Natural killer cell treated with Interleukin-12 subunit alpha and Interleukin-12 subunit beta and Interleukin-15 and Interleukin-18, amount 100 ng/mL, for 72 hours (primary cell): ENCODE data around the gene ULK4. TPM values are rescaled to one million over a fixed set of nuclear protein-coding genes. Genes with fewer than 3 reads are reported as not detected.

Experiments used
- ATAC-seq, 2 donors: fragments of 150-1000 bp; cut with Tn5 transposase in 1 of 2; sonication (Bioruptor Pico), chemical (Tn5 transposase) in 1 of 2; 2 replicates each; pipeline ENCODE4 v1.10.0; 2021
- DNase-seq: peaks from one replicate; pipeline ENCODE4 v3.0.0; 2022; ENCODE audit warnings: low spot score
- H3K27ac Mint-ChIP-seq, 2 donors: 1 replicate in 1 of 2; 2 replicates in 1 of 2; pipeline ENCODE4 v1.8.0; 2022; ENCODE audit warnings: mixed read lengths in 2 of 2, mild to moderate bottlenecking in 1 of 2, moderate library complexity in 1 of 2
- H3K27me3 Mint-ChIP-seq, 2 donors: 1 replicate in 1 of 2; 2 replicates in 1 of 2; pipeline ENCODE4 v1.8.0; 2022; ENCODE audit warnings: mixed read lengths in 2 of 2
- H3K36me3 Mint-ChIP-seq: one replicate; pipeline ENCODE4 v1.8.0; 2022; ENCODE audit warnings: mixed read lengths
- H3K4me1 Mint-ChIP-seq, 2 donors: 1 replicate in 1 of 2; 2 replicates in 1 of 2; pipeline ENCODE4 v1.8.0; 2022; ENCODE audit warnings: low read depth in 2 of 2, mixed read lengths in 2 of 2, mild to moderate bottlenecking in 1 of 2
- H3K4me3 Mint-ChIP-seq: one replicate; pipeline ENCODE4 v1.8.0; 2022; ENCODE audit warnings: mixed read lengths
- H3K9me3 Mint-ChIP-seq: 2 replicates; pipeline ENCODE4 v1.8.0; 2022; ENCODE audit warnings: mixed read lengths
- total RNA-seq, 2 donors: library from RNA; stranded (reverse); gene quantifications; one replicate each; pipeline ENCODE4 v1.2.3, GENCODE V29; 2022

The ULK4 gene
- total RNA-seq, 2 donors from 2014 or later: 11.1 to 29.9 TPM

DNA sequence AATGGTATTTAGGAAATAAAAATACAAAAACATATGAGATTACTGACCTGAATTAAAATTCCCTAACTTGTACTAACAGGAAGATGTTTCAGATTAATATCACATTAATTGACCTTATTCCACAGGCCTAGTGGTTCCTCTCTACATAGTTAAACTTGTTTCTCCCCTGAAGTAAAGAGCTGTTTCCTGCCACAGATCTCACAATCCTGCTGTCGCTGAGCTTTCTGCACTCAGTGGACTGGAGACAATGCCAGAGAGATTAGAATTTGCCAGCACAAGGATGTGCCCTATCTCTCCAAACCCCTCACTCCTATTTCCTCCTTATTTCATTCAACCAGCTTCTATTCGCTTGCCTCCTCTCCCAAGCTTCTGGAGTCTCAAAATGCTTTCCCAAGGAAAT lies 632.0 kb downstream of the ULK4 start:
- ATAC-seq: no peak
- peaks cover 0 to 2% of the 10 kb centered on the region in 2 donors for H3K27me3 Mint-ChIP-seq
- H3K4me1 Mint-ChIP-seq: no peaks in the 10 kb centered on the region
- H3K27ac Mint-ChIP-seq: no peak overlapping the region
- H3K4me3 Mint-ChIP-seq: no peak overlapping the region
- no peaks in the 10 kb centered on the region for H3K36me3 Mint-ChIP-seq
- DNase-seq: no peak
- no peaks in the 10 kb centered on the region for H3K9me3 Mint-ChIP-seq

GRCh38 chr3:41328926-41329325 lies 633.0 kb downstream of the ULK4 start:
- H3K4me3 Mint-ChIP-seq: no peak overlapping the region
- ATAC-seq (no peak), DNase-seq (no peak)
- H3K4me1 Mint-ChIP-seq: no peaks in the 10 kb centered on the region
- no peak overlapping the region for H3K27ac Mint-ChIP-seq
- peaks cover 0 to 2% of the 10 kb centered on the region in 2 donors for H3K27me3 Mint-ChIP-seq
- no peaks in the 10 kb centered on the region for H3K9me3 Mint-ChIP-seq
- no peaks in the 10 kb centered on the region for H3K36me3 Mint-ChIP-seq

DNA sequence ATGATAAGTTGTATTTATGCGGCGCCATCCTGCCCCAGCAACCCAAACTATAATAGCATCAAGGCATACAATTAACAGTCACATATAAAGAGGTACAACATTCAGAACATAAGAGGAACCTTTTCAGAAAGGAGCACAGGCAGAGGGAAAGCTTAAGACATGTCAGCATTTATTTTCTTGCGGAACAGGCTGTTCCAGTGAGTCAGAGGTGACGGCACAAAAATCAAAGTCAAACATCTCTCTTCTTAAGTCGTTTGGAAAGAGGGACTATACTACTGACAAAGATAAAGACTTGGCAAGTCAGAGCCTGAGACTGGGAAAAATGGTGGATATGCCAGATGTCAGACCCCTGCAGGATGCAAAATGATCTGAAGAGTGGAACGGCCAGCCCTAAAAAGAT lies 634.2 kb downstream of the ULK4 start:
- no peak overlapping the region for H3K27ac Mint-ChIP-seq
- no peak overlapping the region for H3K4me3 Mint-ChIP-seq
- no peaks in the 10 kb centered on the region for H3K9me3 Mint-ChIP-seq
- ATAC-seq: no peak
- peaks cover 0 to 2% of the 10 kb centered on the region in 2 donors for H3K27me3 Mint-ChIP-seq
- no peaks in the 10 kb centered on the region for H3K36me3 Mint-ChIP-seq
- no peaks in the 10 kb centered on the region for H3K4me1 Mint-ChIP-seq
- no peak for DNase-seq

- H3K27ac Mint-ChIP-seq: no peak overlapping the region
- no peaks in the 10 kb centered on the region for H3K36me3 Mint-ChIP-seq
- no peaks in the 10 kb centered on the region for H3K9me3 Mint-ChIP-seq
- no peak overlapping the region for H3K4me3 Mint-ChIP-seq
- no peaks in the 10 kb centered on the region for H3K4me1 Mint-ChIP-seq
- no peak for DNase-seq
- ATAC-seq: no peak
- peaks cover 0 to 2% of the 10 kb centered on the region in 2 donors for H3K27me3 Mint-ChIP-seq
Measured at GRCh38 chr3:41324156-41324475, 637.8 kb downstream of the ULK4 start.

DNA sequence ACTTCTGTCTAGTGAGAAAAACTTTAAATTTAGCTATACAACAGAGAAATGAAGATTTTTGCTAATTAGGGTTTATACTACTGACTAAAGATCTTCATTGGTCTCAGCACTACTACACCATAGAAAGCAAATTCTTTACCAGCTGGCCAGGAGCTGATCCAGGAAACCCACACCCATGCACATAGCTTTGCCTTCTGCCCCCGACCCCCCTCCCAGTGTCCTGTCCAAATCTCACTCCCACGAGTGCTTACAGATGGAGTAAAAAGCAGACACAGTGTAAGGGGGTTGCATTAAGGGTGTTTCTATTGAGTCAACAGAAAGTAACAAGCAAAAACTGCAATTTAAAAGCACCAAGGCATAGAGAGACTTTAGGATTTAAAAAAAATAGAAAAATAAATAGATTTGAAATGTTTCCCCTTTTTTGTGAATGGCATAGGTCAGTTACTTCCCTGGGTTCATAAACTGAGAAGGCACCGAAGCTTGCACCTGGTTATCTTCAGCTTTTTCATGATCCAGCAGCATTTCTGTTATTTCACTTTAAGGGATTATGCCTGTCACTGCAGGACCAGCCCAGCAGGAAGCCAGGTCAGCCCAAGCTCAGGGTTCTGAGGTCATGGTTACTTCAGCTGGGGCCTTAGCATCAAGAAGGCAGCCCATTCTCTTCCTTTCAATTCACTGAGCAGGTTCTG lies 638.3 kb downstream of the ULK4 start:
- DNase-seq (no peak), ATAC-seq (no peak)
- peaks cover 0 to 2% of the 10 kb centered on the region in 2 donors for H3K27me3 Mint-ChIP-seq
- H3K9me3 Mint-ChIP-seq: no peaks in the 10 kb centered on the region
- no peaks in the 10 kb centered on the region for H3K4me1 Mint-ChIP-seq
- H3K27ac Mint-ChIP-seq: no peak overlapping the region
- no peaks in the 10 kb centered on the region for H3K36me3 Mint-ChIP-seq
- H3K4me3 Mint-ChIP-seq: no peak overlapping the region

DNA sequence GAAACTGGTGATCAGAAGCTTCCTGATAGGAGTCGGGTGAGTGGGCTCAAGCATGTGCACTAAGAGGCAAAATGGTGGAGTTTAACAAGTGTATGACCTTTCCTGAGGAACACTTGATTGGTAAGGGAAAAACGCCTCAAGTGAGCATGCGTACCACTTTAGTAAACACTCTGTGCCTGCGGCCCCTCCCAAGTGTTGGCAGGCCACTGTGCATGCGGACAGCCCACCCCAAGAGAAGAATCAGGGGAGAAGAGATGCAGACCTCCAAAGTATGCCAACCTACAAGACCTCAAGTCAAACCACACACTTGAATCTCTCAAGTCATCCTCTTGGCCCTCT lies 640.3 kb downstream of the ULK4 start:
- Mint-ChIP-seq H3K36me3 (no peaks in the 10 kb centered on the region), H3K27me3 (no peaks in the 10 kb centered on the region), H3K9me3 (no peaks in the 10 kb centered on the region), H3K4me3 (no peak overlapping the region), H3K27ac (no peak overlapping the region), H3K4me1 (no peaks in the 10 kb centered on the region)
- DNase-seq: no peak
- ATAC-seq: no peak

DNA sequence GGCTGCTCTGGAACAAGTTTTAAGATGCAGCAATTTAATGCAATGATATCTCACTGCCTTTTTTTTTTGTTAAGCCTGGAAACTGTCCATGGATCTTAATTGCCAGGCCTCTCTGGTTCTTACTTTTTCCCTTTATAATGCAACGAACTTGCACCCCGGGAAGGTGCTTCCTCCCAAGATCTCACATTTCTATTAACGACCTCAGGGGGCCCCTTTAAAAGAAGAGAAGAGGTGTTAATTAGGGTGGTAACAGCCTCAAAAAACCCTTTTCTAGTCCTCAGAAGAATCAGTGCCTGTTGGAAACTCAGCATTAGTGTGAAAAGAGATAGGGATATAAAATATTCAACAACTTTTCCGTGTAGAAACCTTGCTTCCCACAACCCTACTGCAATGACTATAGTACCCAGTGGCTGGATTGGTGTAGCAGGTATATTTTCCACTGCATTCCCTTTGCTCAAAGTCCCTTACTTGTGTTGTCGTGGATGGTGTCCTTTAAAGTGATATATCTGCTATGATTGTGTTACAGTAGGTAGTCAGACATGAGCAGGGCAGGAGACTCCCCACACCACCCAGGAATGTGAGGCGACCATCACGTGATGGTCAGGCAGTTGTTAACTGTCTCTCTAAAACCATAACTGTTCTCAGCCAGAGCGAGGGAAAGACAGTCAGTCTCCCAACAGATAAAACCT lies 640.8 kb downstream of the ULK4 start:
- no peaks in the 10 kb centered on the region for H3K4me1 Mint-ChIP-seq
- no peaks in the 10 kb centered on the region for H3K36me3 Mint-ChIP-seq
- H3K4me3 Mint-ChIP-seq: no peak overlapping the region
- ATAC-seq (no peak), DNase-seq (no peak)
- H3K27me3 Mint-ChIP-seq: no peaks in the 10 kb centered on the region
- no peak overlapping the region for H3K27ac Mint-ChIP-seq
- no peaks in the 10 kb centered on the region for H3K9me3 Mint-ChIP-seq

DNA sequence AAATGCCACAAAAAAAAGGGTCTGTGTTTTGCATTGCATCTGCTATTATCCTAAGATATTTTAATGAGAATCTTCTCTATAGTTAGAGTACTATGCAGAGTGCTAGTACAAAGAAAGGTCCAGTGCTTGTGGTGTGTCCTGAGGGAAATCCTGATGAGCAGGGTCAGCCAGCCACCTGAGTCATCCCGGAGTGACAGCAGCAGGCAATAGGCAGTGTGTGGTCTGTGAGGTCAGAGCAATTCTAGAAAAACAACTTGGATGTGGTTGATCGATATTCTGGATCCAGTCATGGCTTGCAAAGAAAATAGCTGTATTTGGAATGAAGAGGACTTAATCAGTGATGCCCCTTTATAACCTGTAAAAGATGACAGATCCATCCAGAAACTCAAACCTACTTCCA lies 643.4 kb downstream of the ULK4 start:
- Mint-ChIP-seq H3K36me3 (no peaks in the 10 kb centered on the region), H3K27me3 (no peaks in the 10 kb centered on the region), H3K4me1 (no peaks in the 10 kb centered on the region), H3K9me3 (no peaks in the 10 kb centered on the region), H3K27ac (no peak overlapping the region), H3K4me3 (no peak overlapping the region)
- DNase-seq (no peak), ATAC-seq (no peak)

DNA sequence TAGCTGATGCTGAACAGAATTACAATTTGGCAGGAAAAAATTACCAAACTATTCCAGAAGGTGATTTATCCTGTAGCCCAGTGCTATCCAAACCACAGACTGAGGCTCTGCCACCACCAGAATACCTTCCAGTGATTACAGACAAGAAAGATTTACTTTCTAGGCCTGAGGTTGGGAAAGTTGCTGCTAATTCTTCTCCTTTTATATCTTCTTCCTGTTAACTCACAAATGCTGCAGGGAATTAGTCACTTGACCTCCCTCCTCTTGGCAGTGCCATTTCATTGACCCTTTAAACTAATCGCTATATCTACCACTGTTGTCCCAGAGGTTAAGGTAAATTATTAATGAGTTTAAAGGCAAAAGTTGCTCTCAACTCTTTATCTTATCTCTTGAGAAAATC lies 644.2 kb downstream of the ULK4 start:
- no peaks in the 10 kb centered on the region for H3K4me1 Mint-ChIP-seq
- no peaks in the 10 kb centered on the region for H3K27me3 Mint-ChIP-seq
- H3K27ac Mint-ChIP-seq: no peak overlapping the region
- ATAC-seq (no peak), DNase-seq (no peak)
- no peaks in the 10 kb centered on the region for H3K9me3 Mint-ChIP-seq
- H3K36me3 Mint-ChIP-seq: no peaks in the 10 kb centered on the region
- no peak overlapping the region for H3K4me3 Mint-ChIP-seq

DNA sequence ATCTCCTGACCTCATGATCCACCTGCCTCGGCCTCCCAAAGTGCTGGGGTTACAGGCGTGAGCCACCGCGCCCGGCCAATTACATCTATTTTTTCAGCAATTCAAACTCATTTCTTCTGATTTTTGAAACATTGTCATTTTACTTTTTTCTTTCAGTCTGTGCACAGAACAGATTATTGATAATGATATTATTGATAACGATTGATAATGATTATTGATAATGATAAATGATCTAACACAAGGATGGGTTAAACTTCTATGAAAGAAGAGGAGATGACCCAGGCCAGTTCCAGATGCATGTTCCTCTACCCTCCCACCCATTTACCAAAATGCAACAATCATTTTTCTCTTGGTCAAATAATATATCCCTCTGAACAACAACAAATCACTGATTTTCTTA lies 644.6 kb downstream of the ULK4 start:
- ATAC-seq: no peak
- Mint-ChIP-seq H3K36me3 (no peaks in the 10 kb centered on the region), H3K4me1 (no peaks in the 10 kb centered on the region), H3K27me3 (no peaks in the 10 kb centered on the region), H3K4me3 (no peak overlapping the region), H3K27ac (no peak overlapping the region), H3K9me3 (no peaks in the 10 kb centered on the region)
- no peak for DNase-seq

- DNase-seq (no peak), ATAC-seq (no peak)
- no peaks in the 10 kb centered on the region for H3K9me3 Mint-ChIP-seq
- H3K27ac Mint-ChIP-seq: no peak overlapping the region
- no peak overlapping the region for H3K4me3 Mint-ChIP-seq
- H3K27me3 Mint-ChIP-seq: no peaks in the 10 kb centered on the region
- H3K4me1 Mint-ChIP-seq: no peaks in the 10 kb centered on the region
- H3K36me3 Mint-ChIP-seq: no peaks in the 10 kb centered on the region
Measured at GRCh38 chr3:41315126-41315525, 646.8 kb downstream of the ULK4 start.

DNA sequence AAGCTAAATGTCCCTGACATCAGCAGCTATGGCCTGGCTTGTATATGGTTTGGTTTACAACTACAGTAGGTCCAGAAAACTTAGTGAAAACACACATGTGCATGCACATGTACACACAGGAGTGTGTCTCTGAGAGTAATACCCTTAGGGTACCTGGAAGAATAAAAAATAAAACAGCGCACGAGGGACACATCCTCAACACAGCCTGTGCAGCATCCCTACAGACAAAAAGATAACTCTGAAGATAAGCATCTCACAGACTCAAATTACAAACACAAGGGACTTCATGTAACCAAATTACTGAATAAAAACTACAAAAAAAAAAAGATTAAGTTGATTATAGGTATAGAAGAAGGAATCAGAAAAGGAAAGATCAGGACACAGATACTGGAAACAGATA lies 653.8 kb downstream of the ULK4 start:
- peaks cover 0 to 2% of the 10 kb centered on the region in 2 donors for H3K4me1 Mint-ChIP-seq
- H3K36me3 Mint-ChIP-seq: no peaks in the 10 kb centered on the region
- H3K27me3 Mint-ChIP-seq: no peaks in the 10 kb centered on the region
- no peak overlapping the region for H3K27ac Mint-ChIP-seq
- DNase-seq (no peak), ATAC-seq (no peak)
- no peak overlapping the region for H3K4me3 Mint-ChIP-seq
- no peaks in the 10 kb centered on the region for H3K9me3 Mint-ChIP-seq

DNA sequence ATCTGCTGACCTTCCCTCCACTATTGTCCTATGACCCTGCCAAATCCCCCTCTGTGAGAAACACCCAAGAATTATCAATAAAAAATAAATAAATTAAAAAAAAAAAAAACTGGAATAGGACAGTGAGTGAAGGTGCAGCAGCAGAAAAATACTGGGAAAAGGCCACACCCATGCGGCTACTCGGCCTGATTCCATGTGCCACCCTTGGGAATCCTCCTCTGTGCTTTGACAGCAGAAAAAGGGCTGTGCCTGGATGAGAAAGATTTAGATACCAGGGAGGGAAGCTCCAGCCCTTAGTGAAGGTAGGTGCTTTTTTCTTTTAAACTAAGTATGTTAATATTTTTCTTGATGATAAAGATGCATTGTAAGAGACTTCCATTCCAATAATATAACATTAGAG lies 654.8 kb downstream of the ULK4 start:
- Mint-ChIP-seq H3K4me1 (peaks cover 0 to 2% of the 10 kb centered on the region in 2 donors), H3K9me3 (no peaks in the 10 kb centered on the region), H3K36me3 (no peaks in the 10 kb centered on the region), H3K27ac (no peak overlapping the region), H3K27me3 (no peaks in the 10 kb centered on the region), H3K4me3 (no peak overlapping the region)
- DNase-seq (no peak), ATAC-seq (no peak)

DNA sequence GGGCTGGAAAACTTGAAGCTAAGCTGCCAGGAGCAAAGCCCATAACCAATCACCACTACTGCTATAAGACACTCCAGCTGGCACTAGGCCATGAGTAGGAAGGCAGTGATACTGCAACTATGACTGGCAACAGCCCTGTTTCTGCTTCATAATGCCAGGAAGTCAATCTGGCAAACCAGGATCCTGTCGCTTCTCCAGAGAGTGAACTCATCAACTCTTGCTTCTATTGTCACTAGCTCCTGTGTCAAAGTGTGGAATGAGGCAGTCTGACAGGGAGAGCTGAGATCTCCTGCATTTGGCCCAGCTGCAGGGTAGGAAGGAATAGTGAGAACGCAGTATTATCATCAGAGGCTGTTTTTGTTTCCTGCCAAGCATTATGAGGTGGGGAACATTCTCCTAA lies 657.3 kb downstream of the ULK4 start:
- Mint-ChIP-seq H3K9me3 (no peaks in the 10 kb centered on the region), H3K27me3 (no peaks in the 10 kb centered on the region), H3K36me3 (no peaks in the 10 kb centered on the region), H3K4me3 (no peak overlapping the region), H3K27ac (no peak overlapping the region), H3K4me1 (peaks cover 0 to 2% of the 10 kb centered on the region in 2 donors)
- DNase-seq: no peak
- no peak for ATAC-seq

- Mint-ChIP-seq H3K4me3 (no peak overlapping the region), H3K9me3 (no peaks in the 10 kb centered on the region), H3K27me3 (no peaks in the 10 kb centered on the region), H3K36me3 (no peaks in the 10 kb centered on the region), H3K4me1 (peaks cover 0 to 2% of the 10 kb centered on the region in 2 donors), H3K27ac (no peak overlapping the region)
- ATAC-seq: no peak
- DNase-seq: no peak
Measured at GRCh38 chr3:41302295-41302694, 659.6 kb downstream of the ULK4 start.
